ENCODE results near the gene LRMDA.
"Not testable (repeated sequence)": the region's sequence is repeated elsewhere in the genome, so short reads cannot be mapped to it uniquely, and the experiment has no call there.

Gene LRMDA

GRCh38 chr10:76047521-76047920 lies 616.1 kb downstream of the LRMDA start:
- no peaks in the 10 kb centered on the region for H3K36me3 Mint-ChIP-seq (ENCODE audit: insufficient read depth)
- H3K27ac Mint-ChIP-seq: no peak overlapping the region
- no peaks in the 10 kb centered on the region for H3K4me1 Mint-ChIP-seq (ENCODE audit: low read depth in 2 of 2)
- ATAC-seq (replicated peaks) (no peak), DNase-seq (no peak)
- peaks cover 1 to 9% of the 10 kb centered on the region in 2 donors for H3K9me3 Mint-ChIP-seq
- H3K4me3 Mint-ChIP-seq: no peak overlapping the region
- peaks cover 0 to 7% of the 10 kb centered on the region in 2 donors for H3K27me3 Mint-ChIP-seq

- no peak for ATAC-seq (replicated peaks)
- Mint-ChIP-seq H3K4me3 (no peak overlapping the region), H3K27ac (no peak overlapping the region), H3K27me3 (peaks cover 0 to 7% of the 10 kb centered on the region in 2 donors), H3K4me1 (ENCODE audit: low read depth in 2 of 2) (no peaks in the 10 kb centered on the region), H3K36me3 (ENCODE audit: insufficient read depth) (no peaks in the 10 kb centered on the region), H3K9me3 (peaks cover 4 to 9% of the 10 kb centered on the region in 2 donors)
- no peak for DNase-seq
Observed at GRCh38 chr10:76049581-76050290, 618.3 kb downstream of the LRMDA start.

DNA sequence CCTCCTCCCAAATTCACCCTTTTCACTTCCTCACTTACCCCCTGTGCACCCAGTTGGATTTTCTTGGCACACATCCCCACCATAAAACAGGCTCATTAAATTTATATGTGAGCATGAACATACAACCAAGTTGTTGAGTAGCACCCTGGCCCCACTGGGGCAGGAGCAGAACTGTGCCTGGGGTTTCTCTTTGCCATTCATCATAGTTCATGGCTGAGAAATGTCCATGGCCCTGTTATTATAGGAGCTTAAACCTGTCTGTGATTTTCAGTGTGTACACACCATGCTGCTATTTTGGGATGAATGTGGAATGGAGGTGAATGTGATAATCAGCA lies 618.8 kb downstream of the LRMDA start:
- ATAC-seq (replicated peaks): no peak

GRCh38 chr10:76051007-76051936 lies 619.8 kb downstream of the LRMDA start:
- H3K27me3 Mint-ChIP-seq: peaks cover 0 to 7% of the 10 kb centered on the region in 2 donors
- ATAC-seq (replicated peaks): no peak
- no peaks in the 10 kb centered on the region for H3K36me3 Mint-ChIP-seq (ENCODE audit: insufficient read depth)
- DNase-seq: no peak
- no peaks in the 10 kb centered on the region for H3K4me1 Mint-ChIP-seq (ENCODE audit: low read depth in 2 of 2)
- H3K9me3 Mint-ChIP-seq: peaks cover 4 to 9% of the 10 kb centered on the region in 2 donors
- H3K4me3 Mint-ChIP-seq: no peak overlapping the region
- H3K27ac Mint-ChIP-seq: no peak overlapping the region

More for the DNA sequence above, 618.8 kb downstream of the LRMDA start:
- H3K36me3 Mint-ChIP-seq (ENCODE audit: insufficient read depth): no peaks in the 10 kb centered on the region
- no peaks in the 10 kb centered on the region for H3K4me1 Mint-ChIP-seq (ENCODE audit: low read depth in 2 of 2)
- peaks cover 0 to 7% of the 10 kb centered on the region in 2 donors for H3K27me3 Mint-ChIP-seq
- peaks cover 4 to 9% of the 10 kb centered on the region in 2 donors for H3K9me3 Mint-ChIP-seq
- DNase-seq: no peak
- H3K4me3 Mint-ChIP-seq: no peak overlapping the region
- H3K27ac Mint-ChIP-seq: no peak overlapping the region

DNA sequence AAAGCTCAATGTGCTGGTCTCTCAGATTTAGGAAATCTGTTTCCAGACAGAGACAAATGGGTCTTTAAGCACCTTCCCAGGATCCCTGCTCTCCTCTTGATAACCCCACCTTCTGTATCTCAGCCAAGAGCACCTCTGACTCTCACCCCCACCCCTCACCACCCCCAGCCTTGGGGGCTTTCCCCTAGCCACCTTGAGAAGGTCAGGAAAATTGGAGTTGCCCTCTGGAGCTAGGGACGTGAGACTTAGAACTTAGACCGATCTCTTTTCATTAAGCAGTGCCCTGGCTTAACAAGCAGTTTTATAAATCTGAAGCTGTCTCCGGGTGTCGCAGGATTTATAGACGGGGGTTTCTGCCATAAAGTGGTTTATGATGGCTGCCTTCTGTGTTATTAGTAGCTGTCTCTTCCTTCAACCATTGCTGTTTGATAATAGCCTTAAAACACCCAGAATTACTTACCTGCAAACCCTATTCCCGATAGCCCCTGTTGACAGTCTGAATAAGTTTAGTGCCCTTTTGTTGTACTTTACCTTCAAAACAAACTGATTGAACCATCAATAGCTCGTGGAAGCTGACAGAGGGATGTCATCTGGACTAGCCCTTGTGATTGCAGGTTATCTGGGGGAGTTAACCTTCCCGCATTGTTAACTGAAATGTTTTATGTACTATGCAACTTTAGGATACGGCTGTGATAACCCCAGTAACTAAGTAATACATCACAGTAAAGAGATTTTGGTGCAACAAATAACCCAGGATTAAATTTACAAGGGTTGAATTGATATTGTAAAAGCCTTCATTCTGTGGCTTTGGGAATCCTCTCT lies 621.5 kb downstream of the LRMDA start:
- H3K9me3 Mint-ChIP-seq: peaks cover 7 to 15% of the 10 kb centered on the region in 2 donors
- ATAC-seq (replicated peaks): no peak

GRCh38 chr10:76055466-76055865 lies 624.0 kb downstream of the LRMDA start:
- DNase-seq (no peak), ATAC-seq (replicated peaks) (no peak)
- H3K36me3 Mint-ChIP-seq (ENCODE audit: insufficient read depth): no peaks in the 10 kb centered on the region
- H3K9me3 Mint-ChIP-seq: peaks cover 5 to 15% of the 10 kb centered on the region in 2 donors
- no peak overlapping the region for H3K27ac Mint-ChIP-seq
- H3K4me1 Mint-ChIP-seq (ENCODE audit: low read depth in 2 of 2): no peaks in the 10 kb centered on the region
- peaks cover 0 to 2% of the 10 kb centered on the region in 2 donors for H3K27me3 Mint-ChIP-seq
- H3K4me3 Mint-ChIP-seq: no peak overlapping the region

More for the DNA sequence above, 621.5 kb downstream of the LRMDA start:
- Mint-ChIP-seq H3K4me3 (no peak overlapping the region), H3K27ac (no peak overlapping the region), H3K36me3 (ENCODE audit: insufficient read depth) (no peaks in the 10 kb centered on the region), H3K4me1 (ENCODE audit: low read depth in 2 of 2) (no peaks in the 10 kb centered on the region), H3K27me3 (peaks cover 0 to 7% of the 10 kb centered on the region in 2 donors)
- no peak for DNase-seq

- no peaks in the 10 kb centered on the region for H3K36me3 Mint-ChIP-seq (ENCODE audit: insufficient read depth)
- H3K4me1 Mint-ChIP-seq (ENCODE audit: low read depth in 2 of 2): no peaks in the 10 kb centered on the region
- no peak overlapping the region for H3K27ac Mint-ChIP-seq
- no peak for DNase-seq
- no peaks in the 10 kb centered on the region for H3K27me3 Mint-ChIP-seq
- H3K4me3 Mint-ChIP-seq: no peak overlapping the region
- peaks cover 5 to 13% of the 10 kb centered on the region in 2 donors for H3K9me3 Mint-ChIP-seq
- no peak for ATAC-seq (replicated peaks)
Observed at GRCh38 chr10:76055963-76056362, 624.5 kb downstream of the LRMDA start.

- not testable (repeated sequence) for H3K27me3 Mint-ChIP-seq; H3K4me1 Mint-ChIP-seq (ENCODE audit: low read depth in 2 of 2); H3K9me3 Mint-ChIP-seq; H3K36me3 Mint-ChIP-seq (ENCODE audit: insufficient read depth); H3K4me3 Mint-ChIP-seq; ATAC-seq (replicated peaks); H3K27ac Mint-ChIP-seq; DNase-seq
Observed at GRCh38 chr10:76060993-76061392, 629.6 kb downstream of the LRMDA start.

DNA sequence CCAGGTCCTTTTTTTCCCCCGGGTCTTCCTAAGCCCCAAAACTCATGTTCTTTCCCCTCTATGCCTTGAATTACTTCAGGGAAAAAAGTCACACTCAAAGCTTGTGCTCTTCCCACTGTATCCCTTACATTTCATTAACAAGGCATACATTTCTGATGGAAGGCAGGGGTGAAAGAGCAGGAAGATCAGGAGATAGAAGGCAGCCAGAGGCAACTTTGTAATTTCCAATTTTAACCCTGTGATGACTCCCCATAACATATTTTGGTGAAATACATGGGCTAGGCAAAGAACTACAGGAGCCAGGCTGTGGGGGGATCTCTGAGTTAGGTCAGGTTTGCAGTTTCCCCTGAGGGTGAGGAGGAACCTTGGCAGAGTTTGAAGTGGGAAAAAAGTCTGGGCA lies 635.0 kb downstream of the LRMDA start:
- Mint-ChIP-seq H3K27me3 (no peaks in the 10 kb centered on the region), H3K27ac (no peak overlapping the region), H3K9me3 (peaks cover 0 to 3% of the 10 kb centered on the region in 2 donors), H3K4me1 (ENCODE audit: low read depth in 2 of 2) (no peaks in the 10 kb centered on the region), H3K4me3 (no peak overlapping the region), H3K36me3 (ENCODE audit: insufficient read depth) (no peaks in the 10 kb centered on the region)
- no peak for DNase-seq
- ATAC-seq (replicated peaks): no peak

- Mint-ChIP-seq H3K27ac (no peak overlapping the region), H3K36me3 (ENCODE audit: insufficient read depth) (no peaks in the 10 kb centered on the region), H3K4me3 (no peak overlapping the region), H3K27me3 (no peaks in the 10 kb centered on the region), H3K4me1 (ENCODE audit: low read depth in 2 of 2) (no peaks in the 10 kb centered on the region), H3K9me3 (peaks cover 0 to 3% of the 10 kb centered on the region in 2 donors)
- no peak for DNase-seq
- no peak for ATAC-seq (replicated peaks)
Observed at GRCh38 chr10:76067447-76067846, 636.0 kb downstream of the LRMDA start.

GRCh38 chr10:76068856-76069255 lies 637.4 kb downstream of the LRMDA start:
- no peak overlapping the region for H3K4me3 Mint-ChIP-seq
- no peaks in the 10 kb centered on the region for H3K4me1 Mint-ChIP-seq (ENCODE audit: low read depth in 2 of 2)
- H3K27me3 Mint-ChIP-seq: no peaks in the 10 kb centered on the region
- ATAC-seq (replicated peaks) (no peak), DNase-seq (no peak)
- H3K36me3 Mint-ChIP-seq (ENCODE audit: insufficient read depth): no peaks in the 10 kb centered on the region
- H3K27ac Mint-ChIP-seq: no peak overlapping the region
- peaks cover 0 to 3% of the 10 kb centered on the region in 2 donors for H3K9me3 Mint-ChIP-seq

DNA sequence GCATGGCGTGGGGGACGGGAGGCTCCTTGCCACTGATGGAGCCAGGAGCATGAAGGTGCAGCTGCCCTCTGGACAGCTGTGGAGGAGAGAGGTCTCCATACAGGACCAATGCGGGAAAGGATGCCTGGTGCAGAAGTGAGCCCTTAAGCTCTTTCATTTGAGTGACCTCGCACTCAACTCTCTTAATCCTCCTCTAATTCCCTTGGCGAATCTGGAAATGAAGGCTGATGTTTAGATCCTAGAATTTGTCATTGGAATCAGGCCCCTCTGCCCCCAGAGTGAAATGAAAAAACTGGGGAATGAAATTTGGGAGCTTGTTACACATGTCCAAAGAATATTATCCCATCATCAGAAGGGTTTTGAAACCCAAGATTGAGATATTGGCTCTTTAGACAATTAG lies 639.5 kb downstream of the LRMDA start:
- Mint-ChIP-seq H3K27ac (no peak overlapping the region), H3K36me3 (ENCODE audit: insufficient read depth) (no peaks in the 10 kb centered on the region), H3K4me1 (ENCODE audit: low read depth in 2 of 2) (no peaks in the 10 kb centered on the region), H3K4me3 (no peak overlapping the region), H3K9me3 (peaks cover 0 to 3% of the 10 kb centered on the region in 2 donors), H3K27me3 (no peaks in the 10 kb centered on the region)
- ATAC-seq (replicated peaks): no peak
- no peak for DNase-seq

DNA sequence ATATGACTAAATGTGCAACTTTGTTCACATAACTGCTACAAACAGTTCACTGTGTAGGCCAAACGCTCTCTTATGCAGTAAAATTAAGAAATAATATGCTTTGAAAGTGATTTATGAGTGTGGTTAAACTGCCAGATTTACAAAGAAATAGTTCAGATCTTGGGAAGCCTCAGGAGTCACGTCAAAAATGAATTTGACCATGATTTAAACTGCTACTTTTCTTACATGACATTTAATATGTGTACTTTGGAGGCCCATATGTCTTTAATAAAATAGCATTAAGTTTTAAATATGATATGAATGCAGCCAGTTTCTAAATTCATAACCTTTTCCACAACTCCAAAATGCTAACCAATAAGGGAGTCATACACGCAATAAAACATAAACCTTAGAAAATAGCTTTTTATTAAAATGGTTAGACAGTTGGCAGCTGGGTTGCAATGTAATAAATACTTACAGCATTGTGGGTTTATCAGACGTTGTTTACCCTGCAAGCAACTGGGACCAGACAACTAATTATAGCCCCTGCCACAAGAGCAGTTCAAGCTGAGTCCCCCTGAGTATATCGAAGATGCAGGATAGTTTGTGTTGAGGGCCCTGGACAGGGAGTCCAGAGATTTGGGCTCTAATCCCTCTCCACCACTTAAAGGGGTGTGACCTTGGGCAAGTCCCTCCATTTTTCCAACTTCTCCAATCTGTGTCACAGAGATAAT lies 640.4 kb downstream of the LRMDA start:
- no peak overlapping the region for H3K27ac Mint-ChIP-seq
- no peak overlapping the region for H3K4me3 Mint-ChIP-seq
- H3K9me3 Mint-ChIP-seq: peaks cover 0 to 3% of the 10 kb centered on the region in 2 donors
- no peaks in the 10 kb centered on the region for H3K36me3 Mint-ChIP-seq (ENCODE audit: insufficient read depth)
- DNase-seq (no peak), ATAC-seq (replicated peaks) (no peak)
- no peaks in the 10 kb centered on the region for H3K4me1 Mint-ChIP-seq (ENCODE audit: low read depth in 2 of 2)
- H3K27me3 Mint-ChIP-seq: no peaks in the 10 kb centered on the region
